Measurements from ENCODE around the gene OR10H3.

- no peak for TF ChIP-seq SNAI2 (CRISPR knock-in tag; IDR thresholded peaks at IDR 0.05)
- TF ChIP-seq CREB5 (CRISPR knock-in tag; IDR thresholded peaks at IDR 0.05; ENCODE audit: low read depth) = no peak
Measured at GRCh38 chr19:15722956-15723355, 14.8 kb upstream of the OR10H3 start.
